NCI-H2196 (cell line): ENCODE results near the gene ANKRD11.
"Not testable (repeated sequence)": the region's sequence is repeated elsewhere in the genome, so short reads cannot be mapped to it uniquely, and the experiment has no call there.

ENCODE experiments used
- DNase-seq: peaks from one replicate; lab custom pipeline; 2025; ENCODE audit not compliant: unreplicated experiment; lab: John Stamatoyannopoulos, UW

The ANKRD11 gene

GRCh38 chr16:89369266-89369895 lies 121.0 kb downstream of the ANKRD11 start:
- no peak for DNase-seq

GRCh38 chr16:89368604-89369249 lies 121.6 kb downstream of the ANKRD11 start:
- DNase-seq, result no peak

- DNase-seq, result no peak
These were observed 122.8 kb downstream of the ANKRD11 start for GRCh38 chr16:89367538-89367915.

GRCh38 chr16:89366561-89367537 lies 123.5 kb downstream of the ANKRD11 start:
- DNase-seq, result no peak

- no peak for DNase-seq
These were observed 124.4 kb downstream of the ANKRD11 start for GRCh38 chr16:89365996-89366395.

GRCh38 chr16:89365044-89365467 lies 125.3 kb downstream of the ANKRD11 start:
- no peak for DNase-seq

GRCh38 chr16:89364606-89365005 lies 125.8 kb downstream of the ANKRD11 start:
- no peak for DNase-seq

- no peak for DNase-seq
These were observed 126.6 kb downstream of the ANKRD11 start for GRCh38 chr16:89363621-89364393.

- not testable (repeated sequence) for DNase-seq
These were observed 127.7 kb downstream of the ANKRD11 start for GRCh38 chr16:89362540-89363223.

GRCh38 chr16:89361751-89362539 lies 128.4 kb downstream of the ANKRD11 start:
- DNase-seq, result no peak

- DNase-seq, result no peak
These were observed 129.5 kb downstream of the ANKRD11 start for GRCh38 chr16:89360760-89361435.

- DNase-seq, result no peak
These were observed 130.9 kb downstream of the ANKRD11 start for GRCh38 chr16:89359264-89360147.

GRCh38 chr16:89358030-89359005 lies 132.0 kb downstream of the ANKRD11 start:
- no peak for DNase-seq

GRCh38 chr16:89357055-89357816 lies 133.1 kb downstream of the ANKRD11 start:
- DNase-seq, result no peak

- no peak for DNase-seq
These were observed 134.7 kb downstream of the ANKRD11 start for GRCh38 chr16:89355686-89356085.

GRCh38 chr16:89355007-89355406 lies 135.4 kb downstream of the ANKRD11 start:
- DNase-seq, result no peak
